ENCODE results near the gene TNFAIP8.

The TNFAIP8 gene

GRCh38 chr5:119359737-119360413, 4.1 kb downstream of the TNFAIP8 start:
- Histone ChIP-seq H3K9ac (peak overlapping the region in 1 of 11 experiments; percentile 22; a peak in 1 of 22 replicates), H3K27me3 (peaks cover 0 to 27% (median 22%) of the 10 kb centered on the region in 11 experiments; a peak in 19 of 22 replicates), H4K20me1 (peaks cover 5 to 87% (median 41%) of the 10 kb centered on the region in 11 experiments; a peak in 21 of 22 replicates), H3K4me3 (peak overlapping the region in 2 of 10 experiments; percentile 8 to 75; a peak in 1 of 20 replicates), H3K4me1 (peaks cover 37 to 89% (median 45%) of the 10 kb centered on the region in 10 experiments), H3K27ac (no peak overlapping the region), H3K9me3 (replicated peaks in 1 of 11) (peaks cover 0 to 30% (median 15%) of the 10 kb centered on the region in 11 experiments; a peak in 14 of 22 replicates), H3K4me2 (peak overlapping the region in 4 of 11 experiments; percentile 81 to 91 (median 88); a peak in 10 of 22 replicates), H3K36me3 (peaks cover 20 to 57% (median 30%) of the 10 kb centered on the region in 11 experiments; a peak in 20 of 22 replicates)
- TF ChIP-seq Cebpa-rat (IDR thresholded peaks at IDR 0.05), result no peak

GRCh38 chr5:119360905-119361593, 5.2 kb downstream of the TNFAIP8 start:
- no peak overlapping the region for H3K27ac ChIP-seq

GRCh38 chr5:119361594-119362125, 5.8 kb downstream of the TNFAIP8 start:
- Histone ChIP-seq H3K27ac (no peak overlapping the region), H3K4me3 (no peak overlapping the region), H3K9ac (peak overlapping the region in 1 of 11 experiments; percentile 9; a peak in 1 of 22 replicates), H3K4me1 (peaks cover 30 to 98% (median 46%) of the 10 kb centered on the region in 10 experiments), H3K9me3 (replicated peaks in 1 of 11) (peaks cover 0 to 23% (median 15%) of the 10 kb centered on the region in 11 experiments; a peak in 12 of 22 replicates), H3K27me3 (peaks cover 0 to 9% (median 4%) of the 10 kb centered on the region in 11 experiments; a peak in 16 of 22 replicates), H3K4me2 (peak overlapping the region in 3 of 11 experiments; percentile 88 to 91 (median 89); a peak in 6 of 22 replicates), H3K36me3 (peaks cover 20 to 67% (median 35%) of the 10 kb centered on the region in 11 experiments; a peak in 20 of 22 replicates), H4K20me1 (peaks cover 6 to 100% (median 28%) of the 10 kb centered on the region in 11 experiments; a peak in 16 of 22 replicates)
- TF ChIP-seq Cebpa-rat (IDR thresholded peaks at IDR 0.05), result no peak

More at GRCh38 chr5:119360905-119361593, 5.2 kb downstream of the TNFAIP8 start:
- peak overlapping the region in 1 of 10 experiments; percentile 75; a peak in 1 of 20 replicates for H3K4me3 ChIP-seq
- H3K9ac ChIP-seq, result peak overlapping the region in 1 of 11 experiments; percentile 9; a peak in 1 of 22 replicates
- peaks cover 0 to 23% (median 15%) of the 10 kb centered on the region in 11 experiments; a peak in 12 of 22 replicates for H3K9me3 ChIP-seq (replicated peaks in 1 of 11)
- H3K36me3 ChIP-seq, result peaks cover 20 to 61% (median 30%) of the 10 kb centered on the region in 11 experiments; a peak in 20 of 22 replicates
- peak overlapping the region in 5 of 11 experiments; percentile 18 to 91 (median 88); a peak in 9 of 22 replicates for H3K4me2 ChIP-seq
- peaks cover 0 to 16% (median 10%) of the 10 kb centered on the region in 11 experiments; a peak in 19 of 22 replicates for H3K27me3 ChIP-seq
- no peak for TF ChIP-seq Cebpa-rat (IDR thresholded peaks at IDR 0.05)
- peaks cover 5 to 96% (median 29%) of the 10 kb centered on the region in 11 experiments; a peak in 17 of 22 replicates for H4K20me1 ChIP-seq
- peaks cover 29 to 92% (median 42%) of the 10 kb centered on the region in 10 experiments for H3K4me1 ChIP-seq

- peaks cover 31 to 100% (median 49%) of the 10 kb centered on the region in 10 experiments for H3K4me1 ChIP-seq
- no peaks in the 10 kb centered on the region for H3K27me3 ChIP-seq
- no peak overlapping the region for H3K4me3 ChIP-seq
- H3K36me3 ChIP-seq, result peaks cover 20 to 69% (median 38%) of the 10 kb centered on the region in 11 experiments; a peak in 20 of 22 replicates
- H3K9ac ChIP-seq, result no peak overlapping the region
- H3K4me2 ChIP-seq, result peak overlapping the region in 2 of 11 experiments; percentile 89 to 91; a peak in 2 of 22 replicates
- peaks cover 10 to 100% (median 20%) of the 10 kb centered on the region in 11 experiments; a peak in 15 of 22 replicates for H4K20me1 ChIP-seq
- peaks cover 0 to 23% (median 15%) of the 10 kb centered on the region in 11 experiments; a peak in 12 of 22 replicates for H3K9me3 ChIP-seq (replicated peaks in 1 of 11)
- TF ChIP-seq Cebpa-rat (IDR thresholded peaks at IDR 0.05), result no peak
- H3K27ac ChIP-seq, result no peak overlapping the region
These were observed 6.9 kb downstream of the TNFAIP8 start for GRCh38 chr5:119362714-119363113.

GRCh38 chr5:119363271-119363670, 7.5 kb downstream of the TNFAIP8 start:
- H3K27ac ChIP-seq, result no peak overlapping the region
- peaks cover 8 to 100% (median 20%) of the 10 kb centered on the region in 11 experiments; a peak in 15 of 22 replicates for H4K20me1 ChIP-seq
- peak overlapping the region in 2 of 11 experiments; percentile 89 to 91; a peak in 2 of 22 replicates for H3K4me2 ChIP-seq
- TF ChIP-seq Cebpa-rat (IDR thresholded peaks at IDR 0.05), result no peak
- H3K4me3 ChIP-seq, result no peak overlapping the region
- H3K27me3 ChIP-seq, result no peaks in the 10 kb centered on the region
- peaks cover 31 to 100% (median 50%) of the 10 kb centered on the region in 10 experiments for H3K4me1 ChIP-seq
- peaks cover 0 to 23% (median 15%) of the 10 kb centered on the region in 11 experiments; a peak in 12 of 22 replicates for H3K9me3 ChIP-seq (replicated peaks in 1 of 11)
- no peak overlapping the region for H3K9ac ChIP-seq
- H3K36me3 ChIP-seq, result peaks cover 20 to 69% (median 38%) of the 10 kb centered on the region in 11 experiments; a peak in 20 of 22 replicates

GRCh38 chr5:119363936-119364335, 8.1 kb downstream of the TNFAIP8 start:
- Histone ChIP-seq H3K9ac (no peak overlapping the region), H3K36me3 (peaks cover 20 to 67% (median 38%) of the 10 kb centered on the region in 11 experiments; a peak in 20 of 22 replicates), H3K4me1 (peaks cover 31 to 100% (median 50%) of the 10 kb centered on the region in 10 experiments), H4K20me1 (peaks cover 5 to 100% (median 18%) of the 10 kb centered on the region in 11 experiments; a peak in 15 of 22 replicates), H3K9me3 (replicated peaks in 1 of 11) (peaks cover 0 to 23% (median 15%) of the 10 kb centered on the region in 11 experiments; a peak in 12 of 22 replicates), H3K4me3 (no peak overlapping the region), H3K27ac (no peak overlapping the region), H3K27me3 (no peaks in the 10 kb centered on the region), H3K4me2 (peak overlapping the region in 3 of 11 experiments; percentile 70 to 91 (median 82); a peak in 5 of 22 replicates)
- TF ChIP-seq Cebpa-rat (IDR thresholded peaks at IDR 0.05), result no peak

- H4K20me1 ChIP-seq, result peaks cover 0 to 100% (median 10%) of the 10 kb centered on the region in 11 experiments; a peak in 11 of 22 replicates
- H3K27ac ChIP-seq, result peak overlapping the region in 7 of 11 experiments; percentile 13 to 66 (median 33); a peak in 9 of 22 replicates
- H3K9ac ChIP-seq, result 0 out of 22 replicates have a peak overlapping the region, but pooled peaks of 1 of the 11 experiments have one; percentile 9
- peaks cover 0 to 38% (median 21%) of the 10 kb centered on the region in 11 experiments; a peak in 14 of 22 replicates for H3K9me3 ChIP-seq (replicated peaks in 1 of 11)
- no peaks in the 10 kb centered on the region for H3K27me3 ChIP-seq
- peaks cover 22 to 71% (median 44%) of the 10 kb centered on the region in 11 experiments; a peak in 20 of 22 replicates for H3K36me3 ChIP-seq
- no peak overlapping the region for H3K4me3 ChIP-seq
- H3K4me1 ChIP-seq, result peaks cover 26 to 100% (median 36%) of the 10 kb centered on the region in 10 experiments
- H3K4me2 ChIP-seq, result peak overlapping the region; percentile 45 to 91 (median 59); a peak in 19 of 22 replicates
- no peak for TF ChIP-seq Cebpa-rat (IDR thresholded peaks at IDR 0.05)
These were observed 10.2 kb downstream of the TNFAIP8 start for GRCh38 chr5:119365847-119366539.
